Neural cell (in vitro differentiated cells): ENCODE results near the gene ZCCHC12.

Experiments
- EP300 ChIP-seq: fragments of 450-650 bp; conservative IDR thresholded peaks from 2 replicates; pipeline ENCODE4 v1.6.1; 2014; ENCODE audit warnings: antibody characterized with exemption, mild to moderate bottlenecking, moderate library complexity; ENCODE audit not compliant: poor library complexity, severe bottlenecking
- EZH2 ChIP-seq: fragments of 200-600, 300-800 bp; shearing (Covaris generic), sonication (generic); IDR thresholded peaks from 2 replicates; pipeline ENCODE4 v1.6.1; 2014; ENCODE audit warnings: antibody characterized with exemption, low read length, borderline replicate concordance, mild to moderate bottlenecking; ENCODE audit not compliant: insufficient read depth, poor library complexity, severe bottlenecking
- POLR2AphosphoS5 ChIP-seq: IDR thresholded peaks from 2 replicates; pipeline ENCODE4 v1.6.1; 2012
- TF ChIP-seq, protein P1 (sequence below): fragments of 450-650 bp; IDR thresholded peaks from 2 replicates; pipeline ENCODE4 v1.5.1; 2014; ENCODE audit warnings: antibody characterized with exemption, mild to moderate bottlenecking, moderate library complexity; ENCODE audit not compliant: poor library complexity, severe bottlenecking

DNA sequence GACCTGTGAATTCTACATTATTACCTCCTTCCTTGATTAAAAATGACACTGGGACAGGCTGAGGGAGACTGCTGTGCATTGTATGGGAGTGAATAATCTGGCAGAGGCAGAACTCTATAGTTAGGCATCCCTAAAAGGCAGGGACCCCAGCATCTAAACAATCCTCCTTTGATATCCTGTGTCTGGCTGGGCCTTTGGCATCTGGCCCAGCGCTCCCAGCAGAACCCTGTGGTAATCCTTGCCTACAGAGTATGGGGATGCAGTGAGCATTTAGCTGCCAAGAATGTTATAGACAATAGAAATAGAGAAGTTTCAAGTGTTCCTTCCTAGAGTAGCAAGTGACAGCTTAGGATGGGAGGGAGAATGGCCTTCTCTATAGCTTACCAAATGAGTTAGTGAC lies 38.5 kb downstream of the ZCCHC12 start:
- TF ChIP-seq, protein P1, sequence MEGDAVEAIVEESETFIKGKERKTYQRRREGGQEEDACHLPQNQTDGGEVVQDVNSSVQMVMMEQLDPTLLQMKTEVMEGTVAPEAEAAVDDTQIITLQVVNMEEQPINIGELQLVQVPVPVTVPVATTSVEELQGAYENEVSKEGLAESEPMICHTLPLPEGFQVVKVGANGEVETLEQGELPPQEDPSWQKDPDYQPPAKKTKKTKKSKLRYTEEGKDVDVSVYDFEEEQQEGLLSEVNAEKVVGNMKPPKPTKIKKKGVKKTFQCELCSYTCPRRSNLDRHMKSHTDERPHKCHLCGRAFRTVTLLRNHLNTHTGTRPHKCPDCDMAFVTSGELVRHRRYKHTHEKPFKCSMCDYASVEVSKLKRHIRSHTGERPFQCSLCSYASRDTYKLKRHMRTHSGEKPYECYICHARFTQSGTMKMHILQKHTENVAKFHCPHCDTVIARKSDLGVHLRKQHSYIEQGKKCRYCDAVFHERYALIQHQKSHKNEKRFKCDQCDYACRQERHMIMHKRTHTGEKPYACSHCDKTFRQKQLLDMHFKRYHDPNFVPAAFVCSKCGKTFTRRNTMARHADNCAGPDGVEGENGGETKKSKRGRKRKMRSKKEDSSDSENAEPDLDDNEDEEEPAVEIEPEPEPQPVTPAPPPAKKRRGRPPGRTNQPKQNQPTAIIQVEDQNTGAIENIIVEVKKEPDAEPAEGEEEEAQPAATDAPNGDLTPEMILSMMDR, result no peak
- no peak for TF ChIP-seq EZH2
- TF ChIP-seq EP300, result no peak
- no peak for TF ChIP-seq POLR2AphosphoS5
